SW480 (cell line): ENCODE data around the gene DLL1.
A peak's percentile ranks its signal among the peaks of the same experiment; 100 is the strongest.
"Not testable (repeated sequence)": the region's sequence is repeated elsewhere in the genome, so short reads cannot be mapped to it uniquely, and the experiment has no call there.

Experiments used
- DNase-seq: peaks from one replicate; pipeline ENCODE4 v3.0.0-alpha.2; 2016; ENCODE audit warnings: low spot score

Gene DLL1, protein sequence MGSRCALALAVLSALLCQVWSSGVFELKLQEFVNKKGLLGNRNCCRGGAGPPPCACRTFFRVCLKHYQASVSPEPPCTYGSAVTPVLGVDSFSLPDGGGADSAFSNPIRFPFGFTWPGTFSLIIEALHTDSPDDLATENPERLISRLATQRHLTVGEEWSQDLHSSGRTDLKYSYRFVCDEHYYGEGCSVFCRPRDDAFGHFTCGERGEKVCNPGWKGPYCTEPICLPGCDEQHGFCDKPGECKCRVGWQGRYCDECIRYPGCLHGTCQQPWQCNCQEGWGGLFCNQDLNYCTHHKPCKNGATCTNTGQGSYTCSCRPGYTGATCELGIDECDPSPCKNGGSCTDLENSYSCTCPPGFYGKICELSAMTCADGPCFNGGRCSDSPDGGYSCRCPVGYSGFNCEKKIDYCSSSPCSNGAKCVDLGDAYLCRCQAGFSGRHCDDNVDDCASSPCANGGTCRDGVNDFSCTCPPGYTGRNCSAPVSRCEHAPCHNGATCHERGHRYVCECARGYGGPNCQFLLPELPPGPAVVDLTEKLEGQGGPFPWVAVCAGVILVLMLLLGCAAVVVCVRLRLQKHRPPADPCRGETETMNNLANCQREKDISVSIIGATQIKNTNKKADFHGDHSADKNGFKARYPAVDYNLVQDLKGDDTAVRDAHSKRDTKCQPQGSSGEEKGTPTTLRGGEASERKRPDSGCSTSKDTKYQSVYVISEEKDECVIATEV

DNA sequence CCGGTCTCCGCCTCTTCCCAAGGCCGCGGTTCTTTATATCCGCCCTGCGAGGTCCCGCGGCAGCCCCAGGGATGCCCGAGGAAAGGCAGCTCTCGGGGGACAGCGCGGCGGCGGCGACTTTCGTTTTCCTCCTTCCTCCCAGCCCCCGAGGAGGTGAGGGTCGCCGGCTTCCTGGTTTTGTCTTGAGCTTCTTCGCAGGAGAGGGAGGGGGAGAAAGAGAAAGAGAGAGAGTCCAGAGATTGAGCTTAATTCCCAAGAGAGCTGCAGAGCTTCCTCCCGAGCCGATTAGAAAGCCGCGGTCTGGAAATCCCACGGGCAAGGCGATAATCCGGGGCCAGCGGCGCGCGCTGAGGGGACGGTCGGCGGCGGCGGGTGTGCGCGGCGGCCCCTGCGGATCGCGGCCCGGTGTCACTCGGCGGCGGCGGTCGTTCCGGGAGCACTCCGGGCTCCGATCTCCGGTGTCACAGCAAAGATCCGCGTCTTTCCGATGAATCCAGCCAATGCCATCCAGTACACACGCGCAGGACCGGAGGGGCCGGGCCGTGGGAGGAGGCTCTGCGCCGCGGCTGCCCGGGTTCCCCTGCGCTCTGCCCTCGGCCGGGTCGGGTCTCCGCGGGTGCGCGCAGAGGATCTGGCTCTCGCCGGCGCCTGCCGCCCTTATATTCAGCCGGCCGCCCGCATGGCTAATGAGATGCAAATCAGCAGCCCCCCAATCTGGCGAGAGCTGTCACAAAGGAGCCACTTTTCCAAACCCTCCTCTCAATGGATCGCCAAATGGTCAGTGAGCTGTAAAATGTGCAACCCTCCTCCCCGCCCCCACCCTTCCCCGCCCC lies at the start of gene DLL1:
Gene DLL1 (minus strand): TSS at position 783 of the 833 bp plus-strand sequence. CDS start 939 bp downstream, outside the sequence.
- DNase-seq, result no peak

DNA sequence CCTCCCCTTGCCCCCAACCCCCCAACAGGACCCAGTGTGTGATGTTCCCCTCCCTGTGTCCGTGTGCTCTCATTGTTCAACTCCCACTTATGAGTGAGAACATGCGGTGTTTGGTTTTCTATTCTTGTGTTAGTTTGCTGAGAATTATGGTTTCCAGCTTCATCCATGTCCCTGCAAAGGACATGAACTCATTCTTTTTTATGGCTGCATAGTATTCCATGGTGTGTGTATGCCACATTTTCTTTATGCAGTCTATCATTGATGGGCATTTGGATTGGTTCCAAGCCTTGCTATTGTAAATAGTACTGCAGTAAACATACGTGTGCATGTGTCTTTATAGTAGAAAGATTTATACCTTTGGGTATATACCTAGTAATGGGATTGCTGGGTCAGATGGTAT lies 44.3 kb upstream of the DLL1 start:
- DNase-seq, result not testable (repeated sequence)

DNA sequence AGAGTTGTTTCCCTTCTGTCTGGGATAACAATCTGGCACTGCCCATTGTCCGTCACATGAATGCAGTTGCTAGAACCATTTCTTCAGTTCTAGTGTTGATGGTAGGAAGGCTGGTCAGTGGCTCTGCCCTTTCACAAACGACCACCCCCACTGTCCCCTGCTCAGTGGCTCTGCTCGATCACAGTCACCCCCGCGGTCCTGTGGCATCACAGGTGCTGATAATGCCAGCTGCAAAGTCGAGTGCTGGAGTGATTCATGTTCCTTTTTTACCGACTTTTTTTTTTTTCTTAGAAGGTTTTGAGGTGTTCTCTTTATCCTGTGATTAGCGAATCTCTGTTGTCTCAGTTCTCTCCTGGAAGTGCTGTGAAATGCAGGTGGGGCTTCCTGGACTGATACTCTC lies 38.4 kb upstream of the DLL1 start:
- DNase-seq, result no peak

DNA sequence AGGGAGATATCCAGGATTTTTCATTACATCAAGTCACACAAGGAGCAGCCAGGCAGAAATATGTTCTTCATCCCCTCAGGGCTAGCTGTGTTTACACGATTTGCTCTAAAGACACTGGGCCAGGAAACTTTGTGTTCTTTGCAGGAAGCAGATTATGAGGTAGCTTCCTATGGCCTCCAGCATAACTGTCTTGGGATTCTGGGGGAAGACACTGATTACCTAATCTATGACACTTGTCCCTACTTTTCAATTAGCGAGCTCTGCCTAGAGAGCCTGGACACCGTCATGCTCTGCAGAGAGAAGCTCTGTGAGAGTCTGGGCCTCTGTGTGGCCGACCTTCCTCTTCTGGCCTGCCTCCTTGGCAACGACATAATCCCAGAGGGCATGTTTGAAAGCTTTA lies 26.8 kb upstream of the DLL1 start:
- no peak for DNase-seq

DNA sequence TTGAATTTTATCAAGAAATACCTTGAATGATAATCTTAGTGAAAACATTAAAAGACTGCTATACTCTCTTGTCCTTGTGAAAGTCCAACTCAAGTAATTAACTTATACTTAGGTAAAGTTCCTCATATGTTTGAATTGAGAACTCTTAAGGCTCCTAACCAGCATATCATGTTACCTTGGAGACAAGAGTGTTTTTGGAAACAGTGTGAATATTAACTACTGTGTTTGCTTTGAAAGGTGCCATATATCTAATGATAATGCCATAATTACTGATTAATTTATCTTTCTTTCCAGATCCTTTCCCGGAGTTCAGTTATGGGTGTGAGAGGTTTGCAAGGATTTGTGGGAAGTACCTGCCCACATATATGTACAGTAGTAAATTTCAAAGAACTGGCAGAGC lies 26.2 kb upstream of the DLL1 start:
- no peak for DNase-seq

DNA sequence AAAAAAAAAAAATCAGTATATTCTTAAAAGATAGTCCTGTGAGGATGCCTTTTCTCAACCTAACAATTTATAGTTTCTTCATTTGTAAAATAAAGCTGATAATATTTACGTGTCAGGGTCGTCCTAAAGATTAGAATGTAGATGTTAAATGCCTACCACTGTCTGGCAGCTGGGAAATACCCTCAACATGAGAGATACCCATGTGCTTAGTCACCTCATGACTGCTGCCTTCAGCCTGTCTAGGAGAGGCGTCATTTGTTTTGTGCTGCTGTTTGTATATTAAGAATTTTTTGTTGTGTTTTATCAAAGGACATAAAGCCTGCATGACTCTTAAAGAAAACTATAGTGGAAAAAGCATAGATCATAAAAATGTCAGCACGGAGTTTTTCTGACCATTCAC lies 25.2 kb upstream of the DLL1 start:
- DNase-seq, result no peak

DNA sequence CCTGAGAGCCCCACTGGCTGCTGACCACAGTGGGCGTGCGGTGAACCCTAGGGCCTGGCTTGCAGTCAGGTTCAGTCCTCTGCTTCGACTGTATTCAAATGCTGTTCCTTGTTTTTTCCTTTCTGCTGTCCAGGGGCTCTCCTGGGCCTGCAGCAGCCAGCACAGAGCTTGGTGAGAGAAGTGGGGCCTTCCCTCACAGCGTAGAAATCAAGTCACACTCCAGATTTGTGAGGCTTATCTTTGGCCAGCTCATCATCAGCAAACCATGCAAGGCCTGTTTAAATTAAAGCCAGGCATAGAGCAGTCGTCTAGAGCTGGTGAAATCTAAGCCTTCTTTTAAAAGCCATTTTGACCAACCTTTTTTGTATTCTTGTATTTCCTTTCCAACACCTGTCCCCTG lies 24.1 kb upstream of the DLL1 start:
- no peak for DNase-seq

DNA sequence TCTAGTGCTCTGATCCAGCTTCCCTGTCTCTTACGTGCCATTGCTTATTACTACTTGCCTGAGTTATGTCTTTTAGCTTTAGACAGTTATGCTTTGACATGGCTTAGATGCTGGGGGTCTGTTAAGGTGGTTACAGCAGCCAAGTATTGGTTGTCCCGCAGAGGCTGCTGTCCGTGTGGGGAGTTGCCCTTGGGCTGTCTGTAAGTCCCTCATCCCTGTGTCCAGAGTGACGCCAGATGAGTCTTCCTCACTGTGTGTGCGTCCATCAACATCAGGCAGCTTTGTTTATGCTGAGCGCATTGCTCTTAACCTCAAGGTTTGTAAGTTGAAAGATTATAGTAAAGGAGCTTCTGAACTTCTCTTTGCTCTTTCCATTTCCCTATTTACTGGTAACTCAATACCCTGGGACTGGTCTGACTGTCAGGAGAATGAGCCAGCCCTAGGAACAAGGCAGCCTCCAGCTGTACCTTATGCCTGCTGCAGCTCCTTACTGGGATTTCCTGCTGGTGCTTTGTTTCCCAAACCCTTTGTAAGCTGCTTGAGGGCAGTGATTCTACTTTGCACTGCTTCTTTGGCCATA lies 22.9 kb upstream of the DLL1 start:
- no peak for DNase-seq

DNA sequence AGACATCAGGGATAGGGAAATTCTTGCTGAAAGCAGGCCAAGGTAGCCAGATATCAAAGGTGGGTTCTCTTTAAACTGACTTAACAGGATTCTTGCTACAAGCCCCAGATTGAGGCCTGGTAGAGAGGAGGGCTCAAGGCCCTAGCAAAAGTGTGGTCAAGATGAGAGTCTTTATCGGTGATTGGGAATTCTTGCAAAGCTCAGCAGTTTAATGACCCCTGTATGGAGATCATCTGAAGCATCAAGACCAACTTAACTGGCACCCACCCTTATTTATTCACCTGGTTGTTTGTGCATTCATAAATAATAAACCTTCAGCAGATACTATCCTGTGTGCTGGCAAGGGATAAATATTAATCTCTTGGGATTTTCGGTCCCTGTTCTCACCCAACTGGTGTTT lies 22.0 kb upstream of the DLL1 start:
- DNase-seq, result no peak

DNA sequence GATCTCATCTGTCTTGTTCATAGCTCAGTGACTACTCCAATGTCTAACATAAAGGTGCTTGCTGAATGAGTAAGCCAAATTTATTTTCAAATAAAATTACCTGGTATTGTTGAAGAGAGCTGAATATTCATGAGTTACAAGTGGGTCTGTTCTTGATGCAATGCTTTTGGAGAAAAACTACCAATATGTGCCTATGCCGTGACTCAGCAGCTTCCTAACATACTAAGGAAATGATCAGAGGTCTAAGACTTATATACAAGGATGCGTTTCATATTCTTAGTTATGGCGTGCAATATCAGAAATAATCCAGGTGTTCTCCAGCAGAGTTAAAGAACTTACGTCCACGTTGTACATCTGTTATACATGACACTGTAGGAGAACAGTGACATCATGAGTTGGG lies 20.8 kb upstream of the DLL1 start:
- no peak for DNase-seq

DNA sequence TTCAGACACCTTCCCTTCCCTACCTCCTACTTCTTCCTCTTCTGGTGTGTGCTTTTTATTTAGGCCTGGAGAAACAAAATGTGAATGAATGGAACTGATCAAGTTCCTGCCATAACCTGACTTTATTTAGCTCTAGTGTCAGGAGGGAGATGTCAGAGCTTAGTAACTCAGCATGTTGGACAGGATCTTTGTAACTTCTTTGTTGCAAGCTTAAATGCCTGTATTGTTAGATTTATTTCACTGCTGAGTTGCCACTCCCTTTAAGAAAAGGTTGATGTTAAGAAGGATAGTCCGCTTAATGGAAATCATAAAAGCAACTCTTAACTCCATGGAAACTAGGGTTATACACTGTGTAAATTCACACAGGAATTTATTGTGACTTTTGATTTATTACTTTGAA lies 17.9 kb upstream of the DLL1 start:
- DNase-seq, result no peak

DNA sequence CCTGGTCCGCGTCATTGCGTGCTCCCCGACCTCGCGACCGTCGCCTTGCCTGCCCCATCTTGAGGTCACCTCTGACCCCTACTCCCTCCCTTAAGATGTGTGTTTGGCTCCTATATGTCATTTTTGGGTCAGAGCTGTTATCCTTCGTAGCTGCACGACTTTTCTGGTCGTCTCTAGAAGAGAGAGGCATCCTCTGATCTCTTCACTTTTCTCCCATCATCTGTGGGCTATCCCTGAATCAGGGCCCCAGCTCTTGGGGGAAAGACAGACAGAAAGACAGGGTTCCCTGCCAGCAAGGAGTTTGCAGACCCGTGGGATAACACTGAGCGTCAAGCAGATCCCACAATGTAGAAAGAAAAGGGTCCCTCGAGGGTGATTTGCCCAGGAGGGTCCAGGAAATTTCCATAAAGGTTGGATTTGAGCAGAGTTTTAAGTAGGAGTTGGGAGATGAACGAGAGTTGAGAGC lies 16.2 kb upstream of the DLL1 start:
- DNase-seq, result no peak

DNA sequence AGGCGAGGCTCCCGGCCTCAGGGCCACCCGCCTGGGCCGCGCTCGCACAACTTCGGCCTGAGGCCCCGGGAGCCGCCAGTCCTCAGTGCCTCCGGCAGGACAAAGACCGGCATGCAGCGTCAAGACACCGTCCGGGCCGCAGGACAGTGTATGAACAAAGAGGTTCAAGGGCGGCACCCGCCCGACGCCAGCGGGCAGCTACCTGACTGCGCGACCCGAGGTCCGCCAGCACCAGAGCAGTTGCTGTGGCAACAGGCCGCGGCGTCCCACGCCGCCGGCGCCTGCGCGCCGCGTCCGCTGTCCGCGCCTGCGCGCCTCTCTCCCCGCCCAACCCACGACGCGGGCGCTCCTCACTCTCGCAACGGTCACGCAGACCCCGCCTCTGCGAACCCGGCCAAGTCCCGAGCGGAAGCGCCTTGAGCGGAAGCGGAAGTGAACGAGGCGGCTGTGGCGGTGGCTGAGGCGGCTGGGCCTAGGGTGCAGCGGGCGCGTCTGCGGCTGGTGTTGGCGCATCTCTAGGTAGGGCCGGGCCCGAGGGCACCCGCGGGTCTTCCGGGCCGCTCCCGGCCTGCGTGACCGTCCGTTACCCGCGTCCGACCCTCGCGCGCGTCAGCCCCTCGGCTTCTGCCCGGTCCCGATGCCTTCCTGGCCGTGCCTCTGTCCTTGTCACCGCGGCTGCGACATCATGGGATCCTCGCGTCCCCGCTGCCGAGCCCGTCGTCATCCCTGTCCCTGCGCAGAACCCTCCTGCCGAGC lies 15.6 kb upstream of the DLL1 start, which contains the start of gene FAM120B:
Gene FAM120B (plus strand): TSS at position 435 of the 756 bp plus-strand sequence. CDS start 10,633 bp downstream, outside the sequence.
- DNase-seq, result peak; percentile 87

DNA sequence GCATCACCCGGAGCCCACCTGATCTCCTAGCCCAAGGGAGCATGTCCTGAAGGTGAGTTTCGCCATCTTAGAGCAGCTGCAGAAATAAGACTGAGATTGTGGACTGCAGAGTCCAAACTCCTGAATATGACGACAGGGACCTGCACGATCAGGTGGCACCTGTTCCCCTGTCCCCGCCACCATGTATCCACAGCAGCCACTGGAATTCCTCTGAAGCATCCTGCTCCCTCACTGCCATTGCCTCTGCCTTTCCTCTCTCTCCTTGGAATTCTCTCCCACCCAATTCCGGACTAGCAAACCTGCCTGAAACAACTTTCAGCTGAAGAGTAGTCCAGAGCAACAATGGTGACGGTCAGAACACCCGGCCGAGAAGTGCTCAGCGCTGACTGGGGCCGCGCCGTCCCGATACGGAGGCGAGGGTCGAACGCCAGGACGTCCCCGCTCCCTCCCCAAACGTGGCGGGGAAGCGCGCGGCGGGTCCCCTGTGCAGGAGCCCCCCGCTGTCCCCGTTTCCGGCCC lies 15.0 kb upstream of the DLL1 start:
- no peak for DNase-seq

DNA sequence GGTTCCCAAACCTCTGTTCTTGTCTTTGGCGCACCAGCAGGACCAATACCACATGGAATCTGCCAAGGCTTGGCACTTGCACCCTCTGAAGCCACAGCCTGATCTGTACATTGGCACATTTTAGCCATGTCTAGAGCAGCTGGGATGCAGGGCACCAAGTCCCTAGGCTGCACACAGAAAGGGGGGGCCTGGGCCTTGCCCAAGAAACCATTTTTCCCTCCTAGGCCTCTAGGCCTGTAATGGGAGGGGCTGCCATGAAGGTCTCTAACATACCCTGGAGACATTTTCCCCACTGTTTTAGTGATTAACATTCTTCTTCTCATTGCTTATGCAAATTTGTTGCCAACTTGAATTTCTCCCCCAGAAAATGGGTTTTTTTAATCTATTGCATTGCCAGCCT lies 10.3 kb upstream of the DLL1 start:
- no peak for DNase-seq

DNA sequence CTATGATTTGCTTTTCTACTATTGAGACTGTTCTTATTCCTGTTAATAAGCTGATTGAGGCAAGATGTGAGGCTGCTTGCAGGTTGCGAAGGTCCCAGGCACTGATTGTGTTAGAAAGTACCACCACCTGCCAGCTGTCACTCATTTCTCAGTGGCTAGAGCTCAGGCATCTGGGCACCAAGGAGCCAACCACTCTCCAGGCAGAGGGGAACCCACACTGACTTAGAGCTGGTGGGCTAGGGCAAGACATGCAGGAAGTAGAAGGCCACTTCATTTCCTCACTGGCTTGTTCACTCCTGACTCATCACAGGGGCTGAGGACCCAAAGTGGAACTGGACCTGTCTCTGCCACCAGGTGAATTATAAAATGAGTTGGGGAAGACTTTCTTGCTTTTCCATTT lies 7.8 kb upstream of the DLL1 start:
- no peak for DNase-seq

DNA sequence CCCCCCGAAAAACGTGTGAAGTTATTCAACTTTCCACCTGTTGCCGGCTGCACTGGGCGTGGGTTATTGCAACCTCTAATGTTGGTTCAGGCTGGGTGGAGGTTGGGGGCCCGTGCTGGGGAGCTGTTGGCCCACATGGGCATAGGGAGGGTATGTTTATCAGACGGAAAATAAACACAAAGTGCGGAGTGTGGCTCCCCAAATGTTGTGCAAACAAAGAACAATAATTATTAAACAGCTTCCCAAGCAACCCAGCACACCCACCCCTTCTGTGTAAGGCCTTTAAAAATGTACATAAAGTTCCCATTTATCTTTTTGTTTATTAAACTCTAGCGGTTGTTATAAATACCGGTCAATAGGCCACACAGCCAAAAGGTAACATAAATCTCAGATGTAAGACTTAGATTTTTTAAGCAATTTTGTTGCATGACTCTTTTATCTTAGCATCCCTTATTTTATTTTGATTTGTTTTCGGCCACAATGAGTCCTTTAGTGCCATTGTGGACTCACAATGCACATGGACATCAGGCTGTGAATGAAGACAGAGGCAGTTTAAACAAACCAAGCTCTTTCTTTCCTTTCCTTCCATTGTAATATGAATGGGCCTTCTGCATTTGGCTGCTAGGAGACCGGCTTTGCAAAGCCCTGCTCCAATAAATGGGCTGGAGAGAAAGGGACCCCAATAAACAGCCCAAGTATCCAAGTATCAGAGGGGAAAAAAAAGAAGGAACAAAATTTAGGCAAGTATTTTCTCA lies 6.9 kb upstream of the DLL1 start:
- DNase-seq, result no peak

DNA sequence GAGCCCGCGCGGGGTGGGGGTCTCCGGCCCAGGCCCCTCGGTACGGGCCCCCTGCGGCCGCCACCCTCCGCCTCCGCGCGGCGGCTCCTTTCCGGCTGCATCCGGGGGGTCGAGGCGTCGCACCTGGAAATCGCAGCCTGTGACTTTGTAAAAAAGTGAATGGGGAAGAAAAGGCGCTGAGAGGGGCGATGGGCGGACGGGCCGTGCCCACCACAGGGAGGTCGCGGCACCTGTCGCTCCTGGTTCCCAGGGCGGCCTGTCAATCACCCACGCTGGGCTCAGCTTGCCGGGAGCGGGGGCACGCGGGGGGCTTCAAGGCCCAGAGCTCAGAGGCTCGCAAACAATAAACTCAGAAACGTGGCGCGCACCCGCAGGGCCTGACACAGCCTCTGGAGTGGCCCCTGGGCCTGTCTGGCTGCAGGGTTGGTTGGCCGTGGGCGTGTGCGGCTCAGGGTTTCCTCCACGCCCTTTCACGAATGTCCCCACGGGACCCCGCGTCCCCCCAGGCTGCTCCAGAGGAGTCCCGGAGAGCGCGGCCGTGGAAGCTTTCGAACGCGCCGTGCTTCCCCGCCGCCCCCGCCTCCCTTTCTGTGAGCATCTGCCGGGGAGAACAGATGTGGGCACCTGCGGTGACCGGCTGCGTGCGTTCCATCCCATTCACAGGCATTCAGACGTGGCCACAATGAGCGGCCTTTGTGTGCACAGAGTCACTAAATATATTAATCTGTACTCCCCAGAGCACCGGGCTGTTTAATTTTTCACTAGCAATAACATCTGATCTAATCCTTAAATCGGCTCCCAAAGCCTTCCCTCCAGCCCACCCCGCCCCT lies 6.1 kb upstream of the DLL1 start:
- DNase-seq, result peak; percentile 57

DNA sequence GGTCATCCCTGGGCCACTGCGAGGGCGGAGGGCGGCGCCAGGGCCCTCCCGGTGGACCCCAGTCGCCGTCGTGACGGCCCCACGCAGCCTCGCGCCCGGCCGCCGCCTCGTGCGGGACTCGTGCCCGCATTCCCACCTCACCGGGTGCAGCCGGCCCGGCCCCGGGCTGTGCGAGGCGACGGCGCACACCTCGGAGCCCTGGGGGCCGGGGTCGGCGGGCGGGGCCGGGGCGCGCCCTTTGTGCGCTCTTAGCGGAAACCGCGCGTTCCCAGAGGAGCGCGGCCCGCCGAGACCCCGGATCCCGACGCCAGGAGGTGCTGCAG lies 5.5 kb upstream of the DLL1 start:
- no peak for DNase-seq
